Measurements from ENCODE around the gene TRRAP. TPM values are rescaled to one million over a fixed set of nuclear protein-coding genes. Genes with fewer than 3 reads are reported as not detected.

Gene TRRAP
- polyA plus RNA-seq, 1 donor (not counting 4 experiments of a cell fraction or from before 2014, with no cell fraction given) = 6.1 TPM

- TF ChIP-seq EZH2 (IDR thresholded peaks at IDR 0.05; ENCODE audit: low read length) (no peak), CTCF (optimal IDR thresholded peaks at IDR 0.05 in 1 of 3, IDR thresholded peaks at IDR 0.05 in 1 of 3, conservative IDR thresholded peaks at IDR 0.05 in 1 of 3; ENCODE audit: extremely low read depth in 1 of 3, insufficient read depth in 2 of 3, low read length in 3 of 3) (no peak)
- Histone ChIP-seq H3K9ac (ENCODE audit: control insufficient read depth, extremely low read depth, insufficient read depth, low read length) (no peak overlapping the region), H3K36me3 (ENCODE audit: control insufficient read depth in 2 of 2, extremely low read depth in 1 of 2, insufficient read depth in 2 of 2, low read length in 2 of 2) (peaks cover 41 to 51% of the 10 kb centered on the region in 2 experiments), H3K9me1 (ENCODE audit: control insufficient read depth, extremely low read depth, insufficient read depth, low read length) (no peaks in the 10 kb centered on the region), H3K27ac (ENCODE audit: control insufficient read depth, insufficient read depth, low read length) (no peak overlapping the region), H2AFZ (ENCODE audit: control insufficient read depth, low read length) (no peak overlapping the region), H3K27me3 (ENCODE audit: control insufficient read depth, extremely low read depth, insufficient read depth, low read length) (no peaks in the 10 kb centered on the region), H4K20me1 (ENCODE audit: control insufficient read depth, extremely low read depth, insufficient read depth, low read length) (no peaks in the 10 kb centered on the region), H3K79me2 (ENCODE audit: control insufficient read depth, insufficient read depth, low read length) (peaks cover 8% of the 10 kb centered on the region), H3K4me3 (ENCODE audit: control insufficient read depth in 2 of 3, extremely low read depth in 1 of 3, insufficient read depth in 2 of 3, low read depth in 1 of 3, low read length in 3 of 3) (no peak overlapping the region), H3K9me3 (ENCODE audit: control insufficient read depth, low read depth, low read length) (no peaks in the 10 kb centered on the region), H3K4me1 (ENCODE audit: control insufficient read depth, extremely low read depth, insufficient read depth, low read length) (no peaks in the 10 kb centered on the region), H3K4me2 (ENCODE audit: control insufficient read depth, extremely low read depth, insufficient read depth, low read depth, low read length) (no peak overlapping the region)
- dilution Hi-C loops (cut with MboI; ENCODE audit: extremely low pct_ligation_motif_present, low sequenced_read_pairs) = no loop called here
- DNase-seq (ENCODE audit: low read depth, low spot score) (no peak), FAIRE-seq (no peak)
Measured at GRCh38 chr7:99038086-99038855, 159.9 kb downstream of the TRRAP start.

DNA sequence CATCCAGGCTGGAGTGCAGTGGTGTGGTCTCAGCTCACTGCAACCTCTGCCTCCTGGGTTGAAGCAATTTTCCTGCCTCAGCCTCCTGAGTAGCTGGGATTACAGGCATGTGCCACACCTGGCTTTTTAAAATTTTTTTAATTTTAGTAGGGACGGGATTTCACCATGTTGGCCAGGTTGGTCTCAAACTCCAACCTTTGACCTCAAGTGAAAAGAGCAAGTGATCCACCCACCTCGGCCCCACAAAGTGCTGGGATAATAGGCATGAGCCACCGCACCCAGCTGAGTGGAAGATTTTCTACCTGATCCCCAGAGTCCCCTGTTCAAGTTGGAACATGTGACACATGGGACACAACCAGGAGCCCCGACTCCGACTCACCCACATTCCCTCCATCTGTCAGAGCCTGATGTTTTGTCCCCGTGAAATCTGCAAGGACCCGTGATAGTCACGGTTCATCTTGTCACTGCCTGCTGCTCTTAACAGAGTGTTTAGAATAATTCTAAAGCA, 161.1 kb downstream of the TRRAP start:
- Histone ChIP-seq H3K4me1 (ENCODE audit: control insufficient read depth, extremely low read depth, insufficient read depth, low read length) (no peaks in the 10 kb centered on the region), H3K9ac (ENCODE audit: control insufficient read depth, extremely low read depth, insufficient read depth, low read length) (no peak overlapping the region), H3K9me1 (ENCODE audit: control insufficient read depth, extremely low read depth, insufficient read depth, low read length) (no peaks in the 10 kb centered on the region), H3K4me3 (ENCODE audit: control insufficient read depth in 2 of 3, extremely low read depth in 1 of 3, insufficient read depth in 2 of 3, low read depth in 1 of 3, low read length in 3 of 3) (no peak overlapping the region), H3K27ac (ENCODE audit: control insufficient read depth, insufficient read depth, low read length) (no peak overlapping the region), H3K27me3 (ENCODE audit: control insufficient read depth, extremely low read depth, insufficient read depth, low read length) (no peaks in the 10 kb centered on the region), H3K9me3 (ENCODE audit: control insufficient read depth, low read depth, low read length) (no peaks in the 10 kb centered on the region), H3K79me2 (ENCODE audit: control insufficient read depth, insufficient read depth, low read length) (peaks cover 8% of the 10 kb centered on the region), H2AFZ (ENCODE audit: control insufficient read depth, low read length) (no peak overlapping the region), H3K4me2 (ENCODE audit: control insufficient read depth, extremely low read depth, insufficient read depth, low read depth, low read length) (no peak overlapping the region), H4K20me1 (ENCODE audit: control insufficient read depth, extremely low read depth, insufficient read depth, low read length) (no peaks in the 10 kb centered on the region), H3K36me3 (ENCODE audit: control insufficient read depth in 2 of 2, extremely low read depth in 1 of 2, insufficient read depth in 2 of 2, low read length in 2 of 2) (peaks cover 38 to 53% of the 10 kb centered on the region in 2 experiments)
- TF ChIP-seq EZH2 (IDR thresholded peaks at IDR 0.05; ENCODE audit: low read length) (no peak), CTCF (optimal IDR thresholded peaks at IDR 0.05 in 1 of 3, IDR thresholded peaks at IDR 0.05 in 1 of 3, conservative IDR thresholded peaks at IDR 0.05 in 1 of 3; ENCODE audit: extremely low read depth in 1 of 3, insufficient read depth in 2 of 3, low read length in 3 of 3) (no peak)
- FAIRE-seq (no peak), DNase-seq (ENCODE audit: low read depth, low spot score) (no peak)
- dilution Hi-C loops (cut with MboI; ENCODE audit: extremely low pct_ligation_motif_present, low sequenced_read_pairs) = no loop called here
